ENCODE data around the gene ZNF282. TPM values are rescaled to one million over a fixed set of nuclear protein-coding genes. Genes with fewer than 3 reads are reported as not detected.
"Not testable (repeated sequence)": the region's sequence is repeated elsewhere in the genome, so short reads cannot be mapped to it uniquely, and the experiment has no call there.

The ZNF282 gene
- polyA plus RNA-seq, 1 experiment: 8.2 TPM

GRCh38 chr7:149223761-149224160, 28.4 kb downstream of the ZNF282 start:
- Histone ChIP-seq H3K27me3 (ENCODE audit: control insufficient read depth, insufficient read depth, low read length) (no peaks in the 10 kb centered on the region), H3K9me3 (ENCODE audit: control insufficient read depth, insufficient read depth, low read length) (peaks cover 13% of the 10 kb centered on the region; the same call in 1 of the 2 replicates), H3K27ac (ENCODE audit: low read depth, low read length) (no peak overlapping the region), H3K4me3 (ENCODE audit: low read depth, low read length) (no peak overlapping the region)
- no peak for DNase-seq (ENCODE audit: low read depth, low spot score)
- POLR2A ChIA-PET: no interaction called here
- no peak for TF ChIP-seq CTCF (IDR thresholded peaks at IDR 0.05; ENCODE audit: low read depth, low read length)
- CTCF ChIA-PET: interaction anchor here (1.0 kb wide), 1 partner anchor 9 kb away, joined by 4 read pairs; no protein-coding TSS in a partner anchor

- H3K27ac ChIP-seq (ENCODE audit: low read depth, low read length): no peak overlapping the region
- ChIA-PET POLR2A (no interaction called here), CTCF (no interaction called here)
- no peak overlapping the region for H3K4me3 ChIP-seq (ENCODE audit: low read depth, low read length)
- H3K9me3 ChIP-seq (ENCODE audit: control insufficient read depth, insufficient read depth, low read length): peaks cover 13% of the 10 kb centered on the region; the same call in 1 of the 2 replicates
- TF ChIP-seq CTCF (IDR thresholded peaks at IDR 0.05; ENCODE audit: low read depth, low read length): no peak
- DNase-seq (ENCODE audit: low read depth, low spot score): no peak
- H3K27me3 ChIP-seq (ENCODE audit: control insufficient read depth, insufficient read depth, low read length): no peaks in the 10 kb centered on the region
Measured at GRCh38 chr7:149224352-149224751, 29.0 kb downstream of the ZNF282 start.

DNA sequence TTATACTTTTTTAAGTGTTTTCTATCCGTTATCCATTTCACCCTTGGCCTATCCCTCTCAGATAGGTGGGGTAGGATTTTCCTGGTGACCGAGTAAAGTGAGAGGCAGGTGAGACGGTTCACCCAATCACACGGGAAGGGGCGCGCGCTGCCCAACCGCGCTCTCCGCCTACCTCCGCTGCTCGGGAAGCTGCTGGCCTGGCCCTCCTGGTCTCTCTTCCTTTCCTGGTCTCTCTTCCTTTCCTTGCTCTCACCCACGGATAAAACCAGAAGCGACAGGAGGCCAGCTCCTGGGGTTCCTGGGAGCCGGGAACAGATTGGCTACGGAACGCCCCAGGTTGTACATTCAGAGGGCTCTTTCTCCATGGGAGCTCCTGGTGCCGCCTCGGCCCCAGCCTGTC, 29.8 kb downstream of the ZNF282 start:
- H3K27ac ChIP-seq (ENCODE audit: low read depth, low read length): no peak overlapping the region

DNA sequence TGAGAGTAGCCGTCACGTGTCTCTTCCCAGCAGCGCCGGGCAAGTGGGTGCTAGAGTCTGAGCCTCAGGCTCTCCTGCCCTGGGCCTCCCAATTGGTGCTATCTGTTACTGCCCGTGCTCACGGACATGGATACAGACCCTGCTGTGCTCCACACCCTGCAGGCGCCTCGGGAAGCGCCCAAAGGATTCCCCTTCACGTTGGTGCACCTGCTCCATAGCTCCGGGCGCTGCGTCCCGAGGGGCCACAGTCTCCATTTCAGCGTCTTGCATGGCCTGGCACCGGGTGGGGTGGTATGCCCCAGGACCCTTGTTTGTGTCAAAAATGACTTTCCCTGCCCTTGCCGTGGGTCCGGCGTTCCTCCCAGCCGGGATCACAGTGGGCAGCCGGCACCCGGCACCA, 30.3 kb downstream of the ZNF282 start:
- ChIA-PET POLR2A (no interaction called here), CTCF (no interaction called here)
- Histone ChIP-seq H3K4me3 (ENCODE audit: low read depth, low read length) (no peak overlapping the region), H3K9me3 (ENCODE audit: control insufficient read depth, insufficient read depth, low read length) (peaks cover 13% of the 10 kb centered on the region; the same call in 1 of the 2 replicates), H3K27me3 (ENCODE audit: control insufficient read depth, insufficient read depth, low read length) (no peaks in the 10 kb centered on the region), H3K27ac (ENCODE audit: low read depth, low read length) (no peak overlapping the region)
- no peak for TF ChIP-seq CTCF (IDR thresholded peaks at IDR 0.05; ENCODE audit: low read depth, low read length)
- no peak for DNase-seq (ENCODE audit: low read depth, low spot score)

More for the DNA sequence above, 29.8 kb downstream of the ZNF282 start:
- ChIA-PET POLR2A (no interaction called here), CTCF (interaction anchor here (0.5 kb wide), 1 partner anchor 50 kb away, joined by 4 read pairs; no protein-coding TSS in a partner anchor)
- Histone ChIP-seq H3K27me3 (ENCODE audit: control insufficient read depth, insufficient read depth, low read length) (no peaks in the 10 kb centered on the region), H3K4me3 (ENCODE audit: low read depth, low read length) (no peak overlapping the region), H3K9me3 (ENCODE audit: control insufficient read depth, insufficient read depth, low read length) (peaks cover 13% of the 10 kb centered on the region; the same call in 1 of the 2 replicates)
- DNase-seq (ENCODE audit: low read depth, low spot score): no peak
- no peak for TF ChIP-seq CTCF (IDR thresholded peaks at IDR 0.05; ENCODE audit: low read depth, low read length)

DNA sequence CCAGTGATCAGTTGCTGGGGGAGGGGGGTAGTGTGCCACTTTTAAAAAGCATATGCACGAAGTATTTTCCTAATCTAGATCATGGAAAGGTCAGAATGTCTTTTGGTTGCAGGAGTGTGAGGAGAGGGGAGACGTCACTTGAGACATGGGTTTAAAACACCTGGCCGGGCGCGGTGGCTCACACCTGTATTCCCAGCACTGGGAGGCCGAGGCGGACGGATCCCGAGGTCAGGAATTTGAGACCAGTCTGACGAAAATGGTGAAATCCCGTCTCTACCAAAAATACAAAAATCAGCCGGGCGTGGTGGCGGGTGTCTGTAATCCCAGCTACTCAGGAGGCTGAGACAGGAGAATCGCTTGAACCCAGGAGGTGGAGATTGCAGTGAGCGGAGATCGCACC, 31.0 kb downstream of the ZNF282 start:
- peaks cover 13% of the 10 kb centered on the region; the same call in 1 of the 2 replicates for H3K9me3 ChIP-seq (ENCODE audit: control insufficient read depth, insufficient read depth, low read length)
- H3K27me3 ChIP-seq (ENCODE audit: control insufficient read depth, insufficient read depth, low read length); POLR2A ChIA-PET; DNase-seq (ENCODE audit: low read depth, low spot score); H3K27ac ChIP-seq (ENCODE audit: low read depth, low read length); H3K4me3 ChIP-seq (ENCODE audit: low read depth, low read length): not testable (repeated sequence)
- CTCF ChIA-PET: interaction anchor here (1.6 kb wide), 1 partner anchor 30 kb away, joined by 3 read pairs; no protein-coding TSS in a partner anchor
